Dermis blood vessel endothelial cell (primary cell): ENCODE results near the gene SDHA. TPM values are rescaled to one million over a fixed set of nuclear protein-coding genes. Genes with fewer than 3 reads are reported as not detected.
A peak's percentile ranks its signal among the peaks of the same experiment; 100 is the strongest.
"Not testable (repeated sequence)": the region's sequence is repeated elsewhere in the genome, so short reads cannot be mapped to it uniquely, and the experiment has no call there.

Experiments
- DNase-seq: peaks from one replicate; pipeline ENCODE4 v3.0.0; 2010
- total RNA-seq: library from RNA; depleted of rRNA; stranded (reverse); fragments of >200 nt; gene quantifications from 2 replicates; pipeline ENCODE4 v1.2.3, GENCODE V29; 2014

The SDHA gene
- total RNA-seq, 1 donor from 2014 or later, result 123 TPM

DNA sequence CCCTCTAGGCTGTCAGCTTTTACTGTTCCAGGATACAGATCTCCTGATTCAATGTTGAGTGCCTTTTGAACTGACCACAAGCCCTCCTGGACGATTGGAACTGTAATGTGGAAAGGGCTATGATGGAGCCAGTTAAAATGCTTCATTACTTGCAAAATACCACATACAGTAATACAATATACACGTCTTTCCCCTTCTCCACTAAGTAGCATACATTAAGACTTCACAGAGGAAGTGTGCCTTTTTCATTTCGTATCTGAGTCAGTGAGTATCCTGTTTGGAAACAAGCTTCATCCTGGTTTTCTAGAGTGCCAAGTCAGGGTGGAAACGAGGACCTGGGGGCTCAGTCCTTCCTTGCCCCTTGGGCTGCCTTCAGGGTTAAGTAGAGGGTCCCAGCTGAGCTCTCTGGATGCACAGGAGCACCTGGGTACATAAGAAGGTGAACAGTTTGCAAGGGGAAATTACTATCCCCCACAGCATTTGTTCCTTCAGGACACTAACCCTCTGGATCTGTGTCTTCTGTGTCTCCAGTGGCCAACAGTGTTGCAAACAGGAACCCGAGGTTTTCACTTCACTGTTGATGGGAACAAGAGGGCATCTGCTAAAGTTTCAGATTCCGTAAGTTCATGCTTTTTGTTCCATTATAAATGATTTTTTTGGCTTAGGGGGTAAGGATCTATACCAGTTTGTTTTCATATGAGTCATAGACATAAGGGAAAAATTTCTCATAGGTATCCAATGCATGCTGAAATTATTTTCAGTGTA is 5.0 kb downstream of the SDHA start:
- DNase-seq, result peak; percentile 72

- DNase-seq, result no peak
These were observed 5.7 kb downstream of the SDHA start for GRCh38 chr5:223791-224190.

DNA sequence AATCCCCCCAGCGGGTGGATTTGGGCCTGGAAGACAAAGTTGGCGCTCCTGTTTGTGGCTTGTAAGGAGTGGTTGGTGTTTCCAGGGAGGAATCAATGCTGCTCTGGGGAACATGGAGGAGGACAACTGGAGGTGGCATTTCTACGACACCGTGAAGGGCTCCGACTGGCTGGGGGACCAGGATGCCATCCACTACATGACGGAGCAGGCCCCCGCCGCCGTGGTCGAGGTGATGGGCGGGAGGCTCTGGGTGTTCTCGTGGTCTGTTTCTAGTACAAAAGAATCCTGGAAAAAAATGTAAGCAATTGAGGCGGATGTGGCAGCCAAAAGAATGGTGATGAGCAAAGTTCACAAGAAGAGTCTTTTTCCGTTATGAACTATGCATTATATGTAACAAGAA is 7.2 kb downstream of the SDHA start:
- no peak for DNase-seq

- not testable (repeated sequence) for DNase-seq
These were observed 9.3 kb downstream of the SDHA start for GRCh38 chr5:227375-227774.

DNA sequence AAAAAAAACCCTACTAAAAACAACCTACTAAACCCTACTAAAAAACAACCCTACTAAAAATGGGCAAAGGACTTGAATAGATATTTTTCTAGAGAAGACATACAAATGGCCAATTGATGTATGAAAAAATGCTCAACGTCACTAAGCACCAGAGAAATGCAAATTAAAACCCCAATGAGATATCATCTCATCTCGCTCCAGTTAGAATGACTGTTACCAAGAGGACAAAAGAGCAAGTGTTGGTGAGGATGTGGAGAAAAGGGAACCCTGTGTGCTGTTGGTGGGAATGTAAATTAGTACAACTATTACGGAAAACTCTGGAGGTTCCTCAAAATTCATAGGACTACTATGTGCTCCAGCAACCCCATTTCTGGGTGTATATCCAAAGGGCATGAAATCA is 10.8 kb downstream of the SDHA start:
- DNase-seq, result no peak

DNA sequence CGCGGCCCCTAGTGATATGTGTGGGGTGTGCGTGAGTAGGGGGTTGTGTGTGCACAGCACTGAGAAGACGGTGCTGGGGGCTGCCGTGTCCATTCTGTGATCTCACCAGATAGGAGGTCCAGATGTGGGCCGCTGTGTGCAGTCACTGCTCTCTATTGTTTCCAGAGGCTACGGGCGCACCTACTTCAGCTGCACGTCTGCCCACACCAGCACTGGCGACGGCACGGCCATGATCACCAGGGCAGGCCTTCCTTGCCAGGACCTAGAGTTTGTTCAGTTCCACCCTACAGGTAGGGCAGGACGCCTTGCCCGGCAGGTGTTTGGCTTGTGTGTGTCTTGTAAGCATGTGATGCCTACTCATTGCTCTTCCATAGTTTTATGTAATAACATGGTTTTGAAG is 12.6 kb downstream of the SDHA start:
- DNase-seq, result no peak

DNA sequence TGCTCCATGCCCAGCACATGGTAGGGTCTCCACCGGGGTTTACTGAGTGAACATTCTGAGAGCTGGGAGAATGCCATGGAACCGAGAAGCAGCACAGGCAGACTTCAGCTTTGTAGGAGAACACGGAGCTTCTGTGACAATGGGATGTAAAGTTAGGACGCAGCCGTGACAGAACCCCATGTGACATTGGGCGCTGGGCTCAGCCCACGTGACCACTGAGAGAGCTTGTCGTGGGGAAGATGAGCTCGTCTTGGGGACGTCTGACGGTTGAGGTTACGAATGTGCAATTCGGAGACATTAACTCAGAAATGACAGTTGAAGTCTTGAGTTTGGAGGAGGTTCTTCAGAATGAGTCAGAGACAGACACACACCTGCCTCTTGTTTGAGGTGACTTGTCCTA is 13.5 kb downstream of the SDHA start:
- no peak for DNase-seq

DNA sequence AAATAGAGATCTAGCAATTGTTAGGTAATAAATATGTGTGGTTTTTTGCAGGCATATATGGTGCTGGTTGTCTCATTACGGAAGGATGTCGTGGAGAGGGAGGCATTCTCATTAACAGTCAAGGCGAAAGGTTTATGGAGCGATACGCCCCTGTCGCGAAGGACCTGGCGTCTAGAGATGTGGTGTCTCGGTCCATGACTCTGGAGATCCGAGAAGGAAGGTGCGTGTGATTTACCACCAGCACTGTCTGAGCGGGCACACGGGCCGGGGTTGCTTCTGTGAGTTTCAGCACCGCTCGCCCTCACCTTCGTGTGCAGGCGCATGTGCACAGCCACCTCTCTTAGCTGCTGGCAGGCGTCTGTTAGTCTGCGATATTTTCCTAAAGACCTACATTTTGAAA is 15.3 kb downstream of the SDHA start:
- not testable (repeated sequence) for DNase-seq

- DNase-seq, result peak; percentile 31
These were observed 16.3 kb downstream of the SDHA start for GRCh38 chr5:234450-234849.

- not testable (repeated sequence) for DNase-seq
These were observed 17.4 kb downstream of the SDHA start for GRCh38 chr5:235527-235926.

GRCh38 chr5:237931-238330 is 19.8 kb downstream of the SDHA start:
- DNase-seq, result not testable (repeated sequence)

DNA sequence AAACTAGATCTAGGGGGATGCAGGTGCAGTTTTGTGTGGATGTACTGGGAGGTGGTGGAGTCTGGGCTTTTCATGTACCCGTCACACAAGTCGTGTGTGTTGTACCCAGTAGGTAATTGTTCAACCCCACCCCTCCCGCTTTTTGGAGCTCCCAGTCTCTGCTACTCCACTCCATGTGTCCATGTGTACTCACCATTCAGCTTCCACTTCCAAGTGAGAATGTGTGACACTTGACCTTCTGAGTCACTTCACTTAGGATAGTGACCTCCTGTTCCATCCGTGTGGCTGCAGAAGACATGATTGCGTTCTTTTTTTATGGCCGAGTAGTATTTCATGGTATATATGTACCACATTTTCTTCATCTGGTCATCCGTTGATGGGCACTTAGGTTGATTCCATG is 22.4 kb downstream of the SDHA start:
- DNase-seq, result not testable (repeated sequence)

DNA sequence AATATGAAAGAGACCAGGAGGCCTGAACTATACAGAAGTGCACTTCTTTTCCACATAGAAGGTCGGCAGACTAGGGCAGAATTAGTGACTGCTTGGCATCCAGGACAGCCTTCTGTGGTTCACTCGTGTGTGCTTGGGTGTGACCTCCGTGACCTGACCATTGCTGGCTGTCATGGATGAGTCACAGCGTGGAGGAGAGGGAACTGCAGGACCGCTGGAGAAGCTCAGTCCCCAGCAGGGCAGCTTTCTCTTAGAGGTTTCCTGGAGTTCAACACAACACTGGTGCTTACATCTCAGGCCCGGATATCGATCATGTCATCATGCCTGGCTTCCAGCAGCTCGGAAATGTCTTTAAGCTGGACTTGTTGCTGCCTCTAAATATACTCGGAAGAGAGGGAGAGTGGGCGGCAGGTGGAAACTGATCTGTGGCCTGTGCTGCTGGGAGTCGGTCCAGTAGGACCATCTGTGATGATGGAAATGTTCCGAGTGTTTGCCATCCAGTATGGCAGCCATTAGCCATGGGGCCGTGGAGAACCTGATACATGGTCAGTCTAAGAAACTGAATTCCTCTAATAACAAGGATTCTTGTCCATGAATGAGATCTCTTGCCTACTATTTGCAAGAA is 23.0 kb downstream of the SDHA start:
- DNase-seq, result not testable (repeated sequence)

GRCh38 chr5:243683-244367 is 25.7 kb downstream of the SDHA start:
- DNase-seq, result peak; percentile 57

GRCh38 chr5:245717-246116 is 27.6 kb downstream of the SDHA start:
- not testable (repeated sequence) for DNase-seq

DNA sequence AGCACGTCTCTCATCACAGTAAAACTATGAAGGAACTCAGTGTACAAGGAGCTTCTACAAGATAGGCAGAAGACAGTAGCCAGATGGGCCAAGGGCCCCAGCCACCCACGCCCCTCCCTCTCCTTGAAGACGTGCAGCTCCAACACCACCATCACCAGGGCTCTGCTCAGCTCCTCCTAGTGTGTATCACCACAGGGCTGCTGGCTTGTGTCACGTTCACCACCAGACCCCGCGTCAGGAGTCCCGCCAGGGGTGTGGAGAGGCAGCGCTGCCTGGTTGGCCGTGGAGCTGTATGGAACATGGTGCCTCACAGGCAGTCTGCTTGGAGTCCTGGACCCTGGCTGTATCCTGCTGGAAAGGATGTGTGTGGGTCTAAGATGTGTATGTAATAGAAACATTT is 32.3 kb downstream of the SDHA start:
- not testable (repeated sequence) for DNase-seq

DNA sequence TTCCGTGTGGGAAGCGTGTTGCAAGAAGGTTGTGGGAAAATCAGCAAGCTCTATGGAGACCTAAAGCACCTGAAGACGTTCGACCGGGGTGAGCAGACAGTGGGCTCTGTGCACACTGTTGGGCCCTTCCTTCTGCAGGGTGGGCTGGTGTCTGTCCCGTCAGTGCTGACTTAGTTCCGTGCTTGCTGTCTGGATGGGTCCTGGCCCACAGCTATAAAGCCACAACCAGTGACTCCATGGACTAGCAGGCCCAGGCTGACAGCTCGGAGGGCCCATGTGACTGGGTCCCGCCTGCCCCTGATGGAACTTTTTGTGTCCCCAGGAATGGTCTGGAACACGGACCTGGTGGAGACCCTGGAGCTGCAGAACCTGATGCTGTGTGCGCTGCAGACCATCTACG is 32.9 kb downstream of the SDHA start:
- DNase-seq, result not testable (repeated sequence)

DNA sequence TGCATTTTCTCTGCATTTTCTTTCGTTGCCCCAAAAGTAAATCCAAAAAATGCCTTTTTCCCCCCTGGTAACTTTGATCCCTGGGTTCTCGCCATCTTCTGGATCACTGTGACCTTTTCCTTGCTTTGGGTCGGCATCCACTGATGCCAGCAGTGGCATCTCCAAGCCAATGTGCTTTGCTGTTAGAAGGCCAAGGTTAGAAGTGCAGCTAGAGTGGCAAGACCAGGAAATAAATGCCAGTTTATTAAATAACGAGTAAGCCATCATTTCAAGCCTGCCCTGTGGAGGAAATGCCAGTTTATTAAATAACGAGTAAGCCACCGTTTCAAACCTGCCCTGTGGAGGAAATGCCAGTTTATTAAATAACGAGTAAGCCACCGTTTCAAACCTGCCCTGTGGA is 33.4 kb downstream of the SDHA start:
- DNase-seq, result not testable (repeated sequence)

DNA sequence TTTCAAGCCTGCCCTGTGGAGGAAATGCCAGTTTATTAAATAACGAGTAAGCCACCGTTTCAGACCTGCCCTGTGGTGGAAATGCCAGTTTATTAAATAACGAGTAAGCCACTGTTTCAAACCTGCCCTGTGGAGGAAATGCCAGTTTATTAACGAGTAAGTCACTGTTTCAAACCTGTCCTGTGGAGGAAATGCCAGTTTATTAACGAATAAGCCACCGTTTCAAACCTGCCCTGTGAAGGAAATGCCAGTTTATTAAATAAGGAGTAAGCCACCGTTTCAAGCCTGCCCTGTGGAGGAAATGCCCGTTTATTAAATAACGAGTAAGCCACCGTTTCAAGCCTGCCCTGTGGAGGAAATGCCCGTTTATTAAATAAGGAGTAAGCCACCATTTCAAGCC is 33.9 kb downstream of the SDHA start:
- peak; percentile 22 for DNase-seq

GRCh38 chr5:252546-252945 is 34.4 kb downstream of the SDHA start:
- peak; percentile 45 for DNase-seq

DNA sequence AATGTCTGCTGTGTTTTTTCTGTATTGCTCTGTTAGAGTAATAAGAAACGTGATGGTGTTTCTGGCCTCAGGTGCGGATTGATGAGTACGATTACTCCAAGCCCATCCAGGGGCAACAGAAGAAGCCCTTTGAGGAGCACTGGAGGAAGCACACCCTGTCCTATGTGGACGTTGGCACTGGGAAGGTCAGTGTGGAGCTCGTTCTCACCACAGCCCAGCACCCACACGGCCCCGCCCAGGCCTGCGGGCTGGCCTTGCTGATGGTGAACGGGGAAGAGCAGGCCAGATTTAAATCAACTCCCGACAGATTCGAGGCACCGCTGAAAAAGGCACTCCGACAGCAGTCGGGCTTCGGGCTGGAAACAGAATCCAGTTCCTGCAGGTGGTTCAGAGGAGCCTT is 36.2 kb downstream of the SDHA start:
- not testable (repeated sequence) for DNase-seq

- not testable (repeated sequence) for DNase-seq
These were observed 37.0 kb downstream of the SDHA start for GRCh38 chr5:255116-255515.

DNA sequence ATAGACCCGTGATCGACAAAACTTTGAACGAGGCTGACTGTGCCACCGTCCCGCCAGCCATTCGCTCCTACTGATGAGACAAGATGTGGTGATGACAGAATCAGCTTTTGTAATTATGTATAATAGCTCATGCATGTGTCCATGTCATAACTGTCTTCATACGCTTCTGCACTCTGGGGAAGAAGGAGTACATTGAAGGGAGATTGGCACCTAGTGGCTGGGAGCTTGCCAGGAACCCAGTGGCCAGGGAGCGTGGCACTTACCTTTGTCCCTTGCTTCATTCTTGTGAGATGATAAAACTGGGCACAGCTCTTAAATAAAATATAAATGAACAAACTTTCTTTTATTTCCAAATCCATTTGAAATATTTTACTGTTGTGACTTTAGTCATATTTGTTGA is 38.2 kb downstream of the SDHA start:
- not testable (repeated sequence) for DNase-seq

- no peak for DNase-seq
These were observed 39.0 kb downstream of the SDHA start for GRCh38 chr5:257148-257547.
